Prostate gland (tissue), 2 donors: Measurements from ENCODE around the gene FHIP1B. TPM values are rescaled to one million over a fixed set of nuclear protein-coding genes. Genes with fewer than 3 reads are reported as not detected.

ENCODE experiments used
- DNase-seq: peaks from one replicate; pipeline ENCODE4 v3.0.0-alpha.2; 2019; ENCODE audit warnings: low spot score
- H3K27ac ChIP-seq, 2 donors: fragments of 200-600 bp; sonication (generic); 2 replicates each; pipeline ENCODE4 v1.5.1; 2017 to 2019
- H3K27me3 ChIP-seq: fragments of 200-600 bp; sonication (generic); replicated peaks from 2 replicates; pipeline ENCODE4 v1.5.1; 2019; ENCODE audit not compliant: insufficient read depth
- H3K36me3 ChIP-seq, 2 donors: fragments of 200-600 bp; sonication (generic); 1 replicate in 1 of 2; 2 replicates in 1 of 2; pipeline versions ENCODE4 v1.5.1 to v1.8.1; 2017 to 2019
- H3K4me1 ChIP-seq: fragments of 200-600 bp; sonication (generic); replicated peaks from 2 replicates; pipeline ENCODE4 v1.5.1; 2019
- H3K4me3 ChIP-seq, 2 donors: fragments of 200-600 bp; sonication (generic); 2 replicates each; pipeline ENCODE4 v1.5.1; 2017 to 2019
- H3K9me3 ChIP-seq: fragments of 200-600 bp; sonication (generic); 2 replicates; pipeline ENCODE4 v1.5.1; 2017
- POLR2A ChIP-seq: fragments of 450-650 bp; IDR thresholded peaks from one replicate; pipeline ENCODE4 v1.6.1; 2016; ENCODE audit warnings: antibody characterized with exemption, mild to moderate bottlenecking
- POLR2AphosphoS5 ChIP-seq: sonication (generic); formaldehyde crosslinking; IDR thresholded peaks from one replicate; pipeline ENCODE4 v1.6.1; 2017; ENCODE audit warnings: antibody characterized with exemption
- WGBS: methylation state at CpG from one replicate; pipeline ENCODE4 v1.1.5; 2018; 5-methylcytosine and 5-hydroxymethylcytosine counted together
- intact Hi-C: fragments of 100-400 bp; cut with DNase I; formaldehyde crosslinking; loops from one replicate; pipeline ENCODE4 v1.14.2; 2022
- total RNA-seq, 2 donors: library from RNA; depleted of rRNA; stranded (reverse); fragments of >200 nt; gene quantifications; one replicate each; pipeline ENCODE4 v1.1.0, GENCODE V29; 2016
- TF ChIP-seq, protein P1 (sequence below), 4 experiments: fragments of 200-600 bp in 2 of 4; fragments of 450-650 bp in 2 of 4; sonication (generic) in 2 of 4; IDR thresholded peaks; 1 replicate in 3 of 4; 2 replicates in 1 of 4; pipeline ENCODE4 v1.5.1; 2016 to 2019; ENCODE audit warnings: antibody characterized with exemption in 4 of 4, mild to moderate bottlenecking in 2 of 4, moderate library complexity in 2 of 4

Gene FHIP1B
- total RNA-seq, 2 donors from 2014 or later = 50.6 to 105 TPM

GRCh38 chr11:6199174-6199810 lies 35.1 kb downstream of the FHIP1B start, which contains the start of gene OR52W1:
Gene OR52W1, plus strand, starts transcription at chr11:6199224. Its CDS starts 0 bp downstream, at chr11:6199224.
- intact Hi-C loops = no loop called here
- WGBS = 98% methylated on average over 5 of the region's 5 CpGs
- Histone ChIP-seq H3K27ac (no peak within 1 kb of the TSS), H3K9me3 (no peaks in the 10 kb centered on the region), H3K36me3 (no peaks in the 10 kb centered on the region), H3K27me3 (no peaks in the 10 kb centered on the region), H3K4me3 (no peak within 1 kb of the TSS), H3K4me1 (no peaks in the 10 kb centered on the region)
- TF ChIP-seq POLR2AphosphoS5 (no peak), POLR2A (no peak)
- TF ChIP-seq, protein P1, sequence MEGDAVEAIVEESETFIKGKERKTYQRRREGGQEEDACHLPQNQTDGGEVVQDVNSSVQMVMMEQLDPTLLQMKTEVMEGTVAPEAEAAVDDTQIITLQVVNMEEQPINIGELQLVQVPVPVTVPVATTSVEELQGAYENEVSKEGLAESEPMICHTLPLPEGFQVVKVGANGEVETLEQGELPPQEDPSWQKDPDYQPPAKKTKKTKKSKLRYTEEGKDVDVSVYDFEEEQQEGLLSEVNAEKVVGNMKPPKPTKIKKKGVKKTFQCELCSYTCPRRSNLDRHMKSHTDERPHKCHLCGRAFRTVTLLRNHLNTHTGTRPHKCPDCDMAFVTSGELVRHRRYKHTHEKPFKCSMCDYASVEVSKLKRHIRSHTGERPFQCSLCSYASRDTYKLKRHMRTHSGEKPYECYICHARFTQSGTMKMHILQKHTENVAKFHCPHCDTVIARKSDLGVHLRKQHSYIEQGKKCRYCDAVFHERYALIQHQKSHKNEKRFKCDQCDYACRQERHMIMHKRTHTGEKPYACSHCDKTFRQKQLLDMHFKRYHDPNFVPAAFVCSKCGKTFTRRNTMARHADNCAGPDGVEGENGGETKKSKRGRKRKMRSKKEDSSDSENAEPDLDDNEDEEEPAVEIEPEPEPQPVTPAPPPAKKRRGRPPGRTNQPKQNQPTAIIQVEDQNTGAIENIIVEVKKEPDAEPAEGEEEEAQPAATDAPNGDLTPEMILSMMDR (IDR thresholded peaks at IDR 0.05) = no peak
- DNase-seq = no peak

DNA sequence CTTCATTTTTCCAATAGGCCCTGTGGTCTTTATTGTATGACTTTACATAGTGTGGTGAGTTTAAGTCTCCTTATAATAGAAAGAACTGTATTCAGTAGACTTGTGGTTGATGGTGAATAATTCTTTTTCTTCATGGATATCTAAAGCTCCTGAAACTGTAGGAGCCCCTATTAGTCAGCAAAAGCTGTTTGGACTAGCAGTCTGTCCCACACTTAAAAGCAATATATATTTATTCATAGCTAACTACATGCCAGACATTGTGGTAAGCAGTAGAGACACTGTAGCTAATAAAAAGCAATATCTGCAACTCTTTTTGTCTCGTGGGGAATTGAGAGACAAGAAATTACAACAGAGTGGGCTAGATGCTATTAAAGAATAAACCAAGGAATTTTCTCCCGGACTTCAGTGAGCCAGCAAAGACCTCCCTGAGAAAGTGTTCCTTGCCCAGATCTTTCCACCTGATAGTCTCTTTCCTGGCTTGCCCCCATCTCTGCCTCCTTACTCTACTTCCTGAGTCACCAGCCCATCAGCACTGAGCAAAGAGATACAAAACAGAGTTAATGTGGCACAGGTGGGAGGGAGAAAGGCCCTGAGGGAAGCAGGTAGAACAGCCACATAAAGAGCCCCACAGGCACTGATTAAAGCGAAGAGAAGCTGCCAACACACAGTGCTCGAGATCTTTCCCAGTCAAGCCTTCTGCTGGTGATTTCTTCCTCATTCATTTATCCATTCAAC lies 36.8 kb downstream of the FHIP1B start:
- Histone ChIP-seq H3K27me3 (no peaks in the 10 kb centered on the region), H3K4me3 (no peak overlapping the region), H3K36me3 (no peaks in the 10 kb centered on the region), H3K27ac (no peak overlapping the region), H3K9me3 (no peaks in the 10 kb centered on the region), H3K4me1 (no peaks in the 10 kb centered on the region)
- DNase-seq = no peak
- TF ChIP-seq, protein P1 (IDR thresholded peaks at IDR 0.05) = no peak
- no peak for TF ChIP-seq POLR2AphosphoS5
- TF ChIP-seq POLR2A = no peak
- WGBS = 36% methylated on average over 4 of the region's 4 CpGs
- intact Hi-C loops = no loop called here

- TF ChIP-seq, protein P1 (IDR thresholded peaks at IDR 0.05) = no peak
- H3K4me1 ChIP-seq = no peaks in the 10 kb centered on the region
- no peak overlapping the region for H3K4me3 ChIP-seq
- DNase-seq = no peak
- no peaks in the 10 kb centered on the region for H3K27me3 ChIP-seq
- H3K9me3 ChIP-seq = no peaks in the 10 kb centered on the region
- WGBS = 27% methylated on average over 4 of the region's 4 CpGs
- no peak overlapping the region for H3K27ac ChIP-seq
- intact Hi-C loops = no loop called here
- no peaks in the 10 kb centered on the region for H3K36me3 ChIP-seq
These were observed 38.0 kb downstream of the FHIP1B start for GRCh38 chr11:6196396-6196795.

- no peak overlapping the region for H3K27ac ChIP-seq
- WGBS = 71% methylated on average over 1 of the region's 1 CpG
- no peaks in the 10 kb centered on the region for H3K9me3 ChIP-seq
- intact Hi-C loops = no loop called here
- H3K4me1 ChIP-seq = no peaks in the 10 kb centered on the region
- DNase-seq = no peak
- TF ChIP-seq POLR2A = no peak
- TF ChIP-seq, protein P1 (IDR thresholded peaks at IDR 0.05) = no peak
- TF ChIP-seq POLR2AphosphoS5 = no peak
- no peak overlapping the region for H3K4me3 ChIP-seq
- H3K27me3 ChIP-seq = no peaks in the 10 kb centered on the region
- H3K36me3 ChIP-seq = no peaks in the 10 kb centered on the region
These were observed 40.3 kb downstream of the FHIP1B start for GRCh38 chr11:6194065-6194581.
